GM12873 (cell line): ENCODE data around the gene EXOSC1.

Experiments
- TF ChIP-seq, protein P1 (sequence below): IDR thresholded peaks from 2 replicates; pipeline ENCODE4 v1.5.1; 2012; ENCODE audit warnings: low read depth, mild to moderate bottlenecking, moderate library complexity, low read length, control low read depth; ENCODE audit not compliant: insufficient read depth; ENCODE audit errors: missing control alignments

EXOSC1 gene

DNA sequence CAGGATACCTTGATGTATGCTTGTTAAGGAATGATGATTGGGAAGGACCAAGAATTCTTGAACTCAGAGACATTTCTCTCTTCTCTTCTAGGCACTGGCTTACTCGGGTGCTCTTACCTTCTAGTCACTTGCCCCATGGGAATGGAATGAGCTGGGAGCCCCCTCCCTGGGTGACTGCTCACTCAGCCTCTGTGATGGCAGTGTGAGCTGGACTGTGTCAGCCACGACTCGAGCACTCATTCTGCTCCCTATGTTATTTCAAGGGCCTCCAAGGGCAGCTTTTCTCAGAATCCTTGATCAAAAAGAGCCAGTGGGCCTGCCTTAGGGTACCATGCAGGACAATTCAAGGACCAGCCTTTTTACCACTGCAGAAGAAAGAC, 10.9 kb upstream of the EXOSC1 start:
- TF ChIP-seq, protein P1, sequence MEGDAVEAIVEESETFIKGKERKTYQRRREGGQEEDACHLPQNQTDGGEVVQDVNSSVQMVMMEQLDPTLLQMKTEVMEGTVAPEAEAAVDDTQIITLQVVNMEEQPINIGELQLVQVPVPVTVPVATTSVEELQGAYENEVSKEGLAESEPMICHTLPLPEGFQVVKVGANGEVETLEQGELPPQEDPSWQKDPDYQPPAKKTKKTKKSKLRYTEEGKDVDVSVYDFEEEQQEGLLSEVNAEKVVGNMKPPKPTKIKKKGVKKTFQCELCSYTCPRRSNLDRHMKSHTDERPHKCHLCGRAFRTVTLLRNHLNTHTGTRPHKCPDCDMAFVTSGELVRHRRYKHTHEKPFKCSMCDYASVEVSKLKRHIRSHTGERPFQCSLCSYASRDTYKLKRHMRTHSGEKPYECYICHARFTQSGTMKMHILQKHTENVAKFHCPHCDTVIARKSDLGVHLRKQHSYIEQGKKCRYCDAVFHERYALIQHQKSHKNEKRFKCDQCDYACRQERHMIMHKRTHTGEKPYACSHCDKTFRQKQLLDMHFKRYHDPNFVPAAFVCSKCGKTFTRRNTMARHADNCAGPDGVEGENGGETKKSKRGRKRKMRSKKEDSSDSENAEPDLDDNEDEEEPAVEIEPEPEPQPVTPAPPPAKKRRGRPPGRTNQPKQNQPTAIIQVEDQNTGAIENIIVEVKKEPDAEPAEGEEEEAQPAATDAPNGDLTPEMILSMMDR = no peak

DNA sequence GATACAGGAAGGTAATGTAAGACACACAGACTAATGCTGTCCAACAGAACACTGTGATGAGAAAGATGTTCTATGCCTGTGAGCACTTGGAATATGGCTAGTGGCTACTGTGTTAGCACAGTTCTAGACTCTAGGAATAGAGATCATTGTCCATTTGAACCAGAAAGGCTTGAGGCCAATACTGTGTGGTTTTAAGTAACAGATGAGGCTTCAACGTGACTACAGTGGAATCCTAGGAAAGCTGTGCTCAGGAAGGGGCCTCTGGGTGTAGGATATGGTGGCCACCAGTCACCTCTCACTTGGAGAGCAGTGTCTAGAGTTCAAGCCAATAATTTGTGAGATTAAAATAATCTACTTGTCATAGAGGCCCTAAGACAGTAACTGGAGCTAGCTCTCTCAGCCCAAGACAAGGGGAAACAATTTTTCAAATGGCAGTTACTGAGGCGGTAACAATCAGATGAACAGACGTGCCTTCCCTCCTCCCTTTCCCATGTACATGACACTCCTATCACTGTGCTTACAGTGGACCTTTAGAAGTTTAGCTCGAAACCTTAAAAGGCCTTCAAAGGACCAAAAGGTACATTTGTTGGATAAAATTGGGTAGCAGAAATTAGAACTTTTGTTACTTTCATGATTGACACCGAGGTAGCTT, 10.4 kb upstream of the EXOSC1 start:
- TF ChIP-seq, protein P1 = no peak

- TF ChIP-seq, protein P1 = no peak
Measured at GRCh38 chr10:97454330-97455036, 8.7 kb upstream of the EXOSC1 start.

DNA sequence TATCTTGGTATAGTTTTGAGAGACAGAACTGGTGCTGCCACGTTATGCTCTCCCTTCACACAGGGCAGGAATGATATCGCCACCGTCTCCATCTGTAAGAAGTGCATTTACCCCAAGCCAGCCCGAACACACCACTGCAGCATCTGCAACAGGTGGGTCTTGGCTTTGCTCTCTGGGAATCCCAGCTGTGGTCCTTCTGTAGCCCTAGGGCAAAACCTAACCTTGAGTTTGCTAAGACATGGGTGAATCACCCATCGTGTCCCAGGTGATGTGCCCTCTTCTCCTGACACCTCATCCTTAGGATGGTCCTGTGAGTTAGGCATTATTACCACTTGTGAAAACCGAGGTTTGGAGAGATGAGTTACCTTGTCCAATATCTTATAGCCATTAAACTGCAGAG, 6.5 kb upstream of the EXOSC1 start:
- TF ChIP-seq, protein P1 = no peak

DNA sequence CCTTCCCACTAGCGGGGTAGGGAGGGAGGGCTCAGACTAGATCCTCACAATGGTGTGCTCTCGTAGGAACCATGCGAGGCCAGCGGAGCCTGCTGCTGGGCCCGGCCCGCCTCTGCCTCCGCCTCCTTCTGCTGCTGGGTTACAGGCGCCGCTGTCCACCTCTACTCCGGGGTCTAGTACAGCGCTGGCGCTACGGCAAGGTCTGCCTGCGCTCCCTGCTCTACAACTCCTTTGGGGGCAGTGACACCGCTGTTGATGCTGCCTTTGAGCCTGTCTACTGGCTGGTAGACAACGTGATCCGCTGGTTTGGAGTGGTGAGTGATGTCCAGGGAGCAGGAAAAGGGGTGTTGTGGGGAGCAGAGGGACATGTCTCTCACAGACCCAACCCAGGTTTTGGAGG, 5.8 kb upstream of the EXOSC1 start:
- TF ChIP-seq, protein P1 = no peak

- TF ChIP-seq, protein P1 = no peak
Measured at GRCh38 chr10:97450828-97451227, 5.0 kb upstream of the EXOSC1 start.

GRCh38 chr10:97445357-97445721, 467 bp downstream of the EXOSC1 start:
- TF ChIP-seq, protein P1 = no peak
